ENCODE measurements around the gene CTNNA2.

DNA sequence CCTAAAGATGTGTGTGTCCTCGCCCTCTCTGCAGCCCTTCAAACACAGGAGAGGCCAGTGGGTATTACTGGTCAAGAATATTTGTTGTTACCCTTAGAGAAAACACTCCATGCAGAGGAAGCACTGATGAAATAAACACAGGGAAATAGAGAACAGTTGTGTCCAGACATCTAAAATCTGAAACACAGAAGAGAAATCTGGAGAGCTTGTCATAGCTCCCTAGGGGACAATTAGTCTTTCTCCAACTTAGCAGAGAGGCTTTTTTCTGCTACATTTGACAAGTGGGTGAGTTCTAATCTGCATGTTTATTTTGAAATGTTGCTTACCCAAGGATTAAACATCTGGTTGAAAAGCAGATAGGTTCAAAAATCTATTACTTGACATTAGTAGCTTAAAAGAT lies 190.1 kb downstream of the CTNNA2 start:
- TF ChIP-seq XRCC5 (IDR thresholded peaks at IDR 0.05; ENCODE audit: low read depth, low read length) (no peak), CEBPB (tag; IDR thresholded peaks at IDR 0.05) (no peak), ZBTB1 (CRISPR knock-in tag; IDR thresholded peaks at IDR 0.05; ENCODE audit: borderline replicate concordance, low read depth) (no peak), ARHGAP35 (IDR thresholded peaks at IDR 0.05; ENCODE audit: partially characterized antibody) (no peak), ZKSCAN8 (CRISPR knock-in tag; IDR thresholded peaks at IDR 0.05) (no peak), BHLHE40 (IDR thresholded peaks at IDR 0.05; ENCODE audit: low read length) (no peak)

Data from K562 (cell line).